HG02798 (cell line): Measurements from ENCODE around the gene PLXNB2.
"Not testable (repeated sequence)": the region's sequence is repeated elsewhere in the genome, so short reads cannot be mapped to it uniquely, and the experiment has no call there.

ENCODE experiments used
- ATAC-seq: cut with Tn5 transposase; IDR thresholded peaks from one replicate; pipeline ENCODE4 v1.9.1; 2021; ENCODE audit warnings: mild to moderate bottlenecking; ENCODE audit not compliant: unreplicated experiment, poor library complexity

PLXNB2 gene

DNA sequence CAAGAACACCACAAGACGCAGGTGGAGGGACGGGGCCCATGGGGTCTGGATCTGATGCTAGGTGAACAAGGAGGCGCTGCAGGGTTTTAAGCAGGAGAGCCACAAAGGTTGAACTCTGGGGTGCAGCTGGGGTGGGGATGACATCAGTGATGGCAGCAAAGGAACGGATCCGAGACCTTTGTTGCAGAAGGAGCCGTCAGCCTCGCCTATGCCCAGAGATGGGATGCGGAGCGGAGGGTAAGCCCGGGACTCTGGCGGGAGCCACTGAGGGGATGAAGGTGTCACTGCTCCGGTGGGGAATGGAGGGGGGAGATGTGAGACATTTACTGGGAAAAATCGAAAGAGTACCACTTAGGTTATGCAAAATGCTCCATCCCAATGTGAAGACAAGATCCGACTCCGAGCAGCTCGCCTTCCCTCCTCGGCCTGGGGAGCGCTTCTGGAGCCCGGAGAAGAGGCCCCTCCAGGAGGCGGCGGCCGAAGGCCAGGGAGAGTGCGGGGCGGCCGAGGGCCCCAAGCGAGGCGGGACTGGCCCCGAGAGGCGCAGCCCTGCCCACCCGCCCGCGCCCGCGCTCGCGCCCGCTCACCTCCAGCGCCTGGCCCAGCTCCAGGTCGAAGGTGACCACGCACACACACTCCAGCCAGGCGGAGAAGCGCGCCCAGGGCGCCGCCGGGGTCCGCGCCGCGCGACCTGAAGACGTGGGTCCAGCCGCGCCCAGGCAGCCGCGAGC lies 18.9 kb upstream of the PLXNB2 start:
- no peak for ATAC-seq

DNA sequence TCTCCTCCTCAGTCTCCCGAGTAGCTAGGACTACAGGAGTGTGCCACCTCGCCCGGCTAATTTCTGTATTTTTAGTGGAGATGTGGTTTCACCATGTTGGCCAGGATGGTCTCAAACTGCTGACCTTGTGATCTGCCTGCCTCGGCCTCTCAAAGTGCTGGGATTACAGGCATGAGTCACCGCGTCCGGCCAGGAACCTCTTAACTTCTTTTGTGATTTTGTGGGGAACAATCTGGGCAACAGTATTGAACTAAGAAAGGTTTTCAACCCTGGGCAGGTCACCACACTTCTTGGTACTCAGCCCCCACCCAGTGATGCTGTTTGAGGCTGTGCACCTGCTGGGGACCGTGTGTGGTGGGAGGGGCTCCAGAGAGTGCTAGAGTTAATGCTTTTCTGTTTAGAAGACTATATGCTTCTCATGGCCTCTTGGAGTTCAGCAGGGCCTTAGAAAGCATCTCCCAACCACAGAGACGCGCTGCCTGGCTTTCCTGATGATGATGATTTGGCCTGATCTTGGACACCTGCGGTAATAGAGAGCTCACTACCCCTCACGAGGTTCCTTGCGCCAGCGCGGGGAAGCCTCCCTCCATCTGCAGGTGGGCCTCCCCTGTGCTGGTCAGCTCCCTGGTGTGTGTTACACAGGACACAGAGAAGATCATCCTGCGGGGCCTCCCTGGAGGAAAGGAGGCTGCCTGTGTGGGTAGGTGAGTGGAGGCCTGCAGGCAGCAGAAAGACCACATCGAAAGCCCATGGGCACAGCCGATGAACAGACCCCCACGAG lies 18.2 kb upstream of the PLXNB2 start:
- no peak for ATAC-seq

DNA sequence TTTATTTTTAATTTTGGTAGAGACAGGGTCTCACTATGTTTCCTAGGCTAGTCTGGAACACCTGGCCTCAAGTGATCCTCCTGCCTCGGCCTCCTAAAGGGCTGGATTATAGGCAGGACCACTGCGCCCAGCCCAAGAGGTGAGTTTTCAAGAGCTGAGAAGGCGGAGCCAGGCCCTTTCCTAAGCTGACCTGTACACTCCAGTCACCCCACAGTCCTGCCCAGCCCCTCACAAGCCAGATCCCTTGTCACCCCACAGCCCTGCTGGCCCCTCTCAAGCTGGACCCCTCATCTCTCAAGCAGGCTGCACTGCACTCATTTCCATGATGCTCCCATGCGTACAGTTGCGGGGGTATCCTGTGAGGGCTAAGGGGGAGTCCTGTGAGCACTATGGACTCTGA lies 16.5 kb upstream of the PLXNB2 start:
- ATAC-seq: no peak

DNA sequence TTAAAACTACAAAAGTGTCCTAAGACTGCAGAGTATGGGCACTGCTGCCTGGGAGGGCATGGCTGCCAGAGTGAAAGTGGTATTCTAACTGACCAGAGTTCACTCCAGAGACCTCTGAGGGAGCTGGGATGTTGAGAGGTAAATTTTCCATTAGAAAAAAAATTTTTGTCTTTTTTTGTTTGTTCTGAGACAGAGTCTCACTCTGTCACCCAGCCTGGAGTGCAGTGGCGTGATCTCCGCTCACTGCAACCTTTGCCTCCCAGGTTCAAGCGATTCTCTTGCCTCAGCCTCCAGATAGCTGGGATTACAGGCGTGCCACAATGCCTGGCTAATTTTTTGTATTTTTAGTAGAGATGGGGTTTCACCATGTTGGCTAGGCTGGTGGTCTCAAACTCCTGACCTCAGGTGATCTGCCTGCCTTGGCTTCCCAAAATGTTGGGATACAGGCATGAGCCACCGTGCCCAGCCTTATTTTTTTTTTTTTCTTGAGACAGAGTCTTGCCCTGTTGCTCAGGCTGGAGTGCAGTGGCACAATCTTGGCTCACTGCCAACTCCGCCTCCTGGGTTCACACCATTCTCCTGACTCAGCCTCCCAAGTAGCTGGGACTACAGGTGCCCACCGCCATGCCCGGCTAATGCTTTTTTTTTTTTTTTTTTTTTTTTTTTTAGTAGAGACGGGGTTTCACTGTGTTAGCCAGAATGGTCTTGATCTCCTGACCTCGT lies 15.1 kb upstream of the PLXNB2 start:
- ATAC-seq: not testable (repeated sequence)

DNA sequence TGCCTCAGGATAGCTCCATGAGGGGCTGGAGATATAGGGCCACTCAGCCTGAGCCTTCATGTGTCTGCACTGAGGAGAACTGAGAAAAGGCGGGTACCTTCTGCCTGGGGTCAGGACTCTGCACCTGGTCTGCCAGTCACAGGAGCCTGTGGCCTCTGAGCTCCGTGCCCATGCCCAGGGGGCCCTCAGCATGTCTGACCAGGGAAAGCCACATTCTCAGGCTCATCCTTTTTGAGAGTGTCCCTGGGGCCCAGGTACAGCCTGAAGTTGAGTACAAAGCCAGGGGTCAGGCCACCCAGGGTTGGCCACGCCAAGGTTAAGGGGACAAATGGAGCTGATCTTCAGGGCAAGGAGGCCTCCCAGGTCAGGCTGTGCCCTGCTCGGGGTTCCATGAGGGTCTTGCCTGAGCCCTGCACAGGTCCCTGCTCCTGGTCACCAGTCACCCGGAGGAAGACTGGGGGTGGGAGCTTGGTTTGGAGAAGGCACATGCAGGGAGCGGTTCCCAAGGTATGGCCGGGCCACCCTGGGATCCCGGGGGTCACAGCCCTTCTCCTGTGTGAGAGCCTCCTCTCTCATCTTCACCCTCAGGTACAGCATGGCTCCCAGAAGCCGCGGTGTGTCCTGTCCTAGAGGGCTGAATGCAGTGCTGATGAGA lies 13.4 kb upstream of the PLXNB2 start:
- no peak for ATAC-seq

DNA sequence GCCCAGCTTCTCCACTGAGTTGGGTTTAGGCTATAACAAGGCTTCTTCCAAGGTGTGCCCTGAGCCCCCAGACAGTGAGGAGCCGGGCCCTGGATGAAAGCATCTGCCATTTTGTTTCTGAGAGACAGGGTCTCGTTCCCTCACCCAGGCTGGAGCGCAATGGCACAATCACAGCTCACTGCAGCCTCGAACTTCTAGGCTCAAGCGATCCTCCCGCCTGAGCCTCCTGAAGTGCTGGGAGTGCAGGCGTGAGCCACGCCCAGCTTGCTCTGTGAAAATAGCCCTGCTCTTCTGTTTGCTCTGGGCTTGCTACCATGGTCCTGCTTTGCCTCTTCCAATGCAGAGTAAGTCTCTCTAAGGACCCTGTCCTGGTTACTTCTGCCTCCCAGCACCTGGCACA lies 12.7 kb upstream of the PLXNB2 start:
- ATAC-seq: no peak

DNA sequence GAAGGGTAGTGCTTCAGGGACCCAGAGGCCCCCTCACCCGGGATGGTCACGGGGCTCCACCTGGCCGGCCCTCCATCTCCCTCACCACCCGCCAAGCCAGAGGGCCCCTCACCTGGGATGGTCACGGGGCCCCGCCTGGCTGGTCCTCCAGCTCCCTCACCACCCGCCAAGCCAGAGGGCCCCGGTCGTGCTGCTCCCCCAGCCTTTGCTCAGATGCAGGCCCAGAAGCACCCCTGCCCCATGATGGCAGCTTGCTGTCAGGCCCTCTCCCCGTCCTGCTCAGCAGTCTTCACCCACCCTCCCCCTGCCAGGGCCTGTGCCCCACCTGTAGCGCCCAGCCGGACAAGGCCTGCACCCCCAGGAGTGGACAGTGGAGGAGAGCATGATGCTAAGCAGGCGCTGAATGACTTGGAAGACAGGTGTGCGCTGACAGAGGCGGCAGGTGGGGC lies 12.1 kb upstream of the PLXNB2 start:
- ATAC-seq: no peak

DNA sequence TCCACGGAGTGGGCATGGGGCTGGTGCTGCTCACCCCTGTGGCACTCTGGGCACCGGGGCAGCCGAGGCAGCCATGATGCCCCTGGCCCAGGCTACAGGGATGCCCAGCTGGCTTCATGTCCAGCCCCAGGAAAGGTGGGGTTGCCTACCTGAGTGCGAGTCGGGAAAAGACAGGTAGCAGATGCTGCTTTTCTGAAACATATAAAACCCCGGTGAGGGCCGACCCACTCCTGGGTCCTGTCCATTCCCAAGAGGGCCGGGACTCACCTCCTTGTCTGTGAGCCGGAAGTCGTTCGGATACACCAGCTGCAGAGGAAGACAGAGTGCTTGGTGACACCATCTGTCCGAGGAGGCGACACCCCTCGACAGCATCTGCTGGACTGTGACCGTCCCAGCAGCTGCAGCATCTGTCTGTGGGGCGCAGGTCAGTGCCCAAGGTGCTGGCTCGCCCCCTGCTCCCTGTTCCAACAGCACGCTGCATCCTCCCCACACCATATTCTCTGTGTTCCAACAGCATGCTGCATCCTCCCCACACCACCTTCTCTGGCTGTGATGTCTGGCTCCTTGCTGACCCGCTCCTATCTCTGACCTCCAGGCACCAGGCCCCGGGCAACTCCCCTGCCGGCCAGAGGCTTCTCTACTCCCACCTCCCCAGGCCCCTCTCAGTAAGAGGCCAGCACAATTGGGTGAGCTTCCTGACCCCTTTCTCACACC lies 11.4 kb upstream of the PLXNB2 start:
- no peak for ATAC-seq

DNA sequence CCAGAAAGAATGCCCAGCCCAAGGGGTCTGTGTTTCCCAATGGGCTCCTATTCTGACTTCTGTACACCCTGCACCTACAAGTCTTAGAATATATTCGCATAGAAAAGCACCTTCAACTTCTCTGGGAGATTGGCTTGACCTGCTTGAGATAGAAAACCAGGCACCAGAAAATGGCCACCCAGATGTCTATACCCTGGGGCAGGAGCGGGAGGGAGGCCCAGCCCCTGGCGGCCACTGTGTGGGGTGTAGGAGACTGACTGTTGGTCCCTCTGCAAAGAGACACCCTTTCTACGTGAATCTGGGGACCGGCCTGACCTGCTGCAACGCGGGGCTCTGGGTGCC lies 10.9 kb upstream of the PLXNB2 start:
- no peak for ATAC-seq

DNA sequence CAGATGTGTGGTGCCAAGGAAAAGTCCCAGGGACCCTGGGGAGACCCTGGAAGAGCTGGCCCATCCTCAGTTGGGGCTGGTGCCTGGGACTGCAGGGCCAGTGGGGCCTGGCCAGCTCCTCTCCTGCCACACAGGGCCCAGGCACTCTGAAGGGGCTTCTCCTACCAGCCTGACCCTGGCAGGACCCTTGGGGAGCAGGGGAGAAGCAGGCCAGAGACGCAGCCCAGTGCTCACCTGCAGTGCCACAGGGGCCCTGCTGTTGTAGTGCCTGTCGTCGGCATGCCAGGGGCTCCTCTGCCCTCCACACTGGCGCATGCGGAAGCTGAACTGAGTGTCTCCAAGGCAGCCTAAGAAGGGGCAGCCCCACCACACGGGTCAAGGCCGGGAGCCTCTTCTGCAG lies 10.2 kb upstream of the PLXNB2 start:
- no peak for ATAC-seq

DNA sequence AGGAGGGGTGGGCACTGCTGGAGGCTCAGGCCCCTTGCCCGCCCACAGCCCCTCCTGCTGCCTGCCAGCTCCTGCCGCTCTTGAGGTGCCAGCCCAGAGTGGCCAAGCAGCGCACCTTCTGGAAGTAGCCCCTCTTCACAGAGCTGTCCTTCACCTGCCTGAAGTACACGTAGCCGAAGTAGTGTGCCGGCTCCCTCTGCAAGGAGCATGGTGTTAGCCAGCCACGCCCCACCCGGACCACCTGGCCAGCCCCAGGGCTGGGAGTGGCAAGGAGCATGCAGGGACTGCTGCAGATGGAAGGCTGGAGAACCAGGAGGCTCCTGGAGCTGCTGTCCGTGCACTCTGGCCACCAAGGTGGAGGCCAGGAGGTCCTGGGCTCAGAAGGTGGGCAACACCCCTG lies 9.7 kb upstream of the PLXNB2 start:
- ATAC-seq: no peak

DNA sequence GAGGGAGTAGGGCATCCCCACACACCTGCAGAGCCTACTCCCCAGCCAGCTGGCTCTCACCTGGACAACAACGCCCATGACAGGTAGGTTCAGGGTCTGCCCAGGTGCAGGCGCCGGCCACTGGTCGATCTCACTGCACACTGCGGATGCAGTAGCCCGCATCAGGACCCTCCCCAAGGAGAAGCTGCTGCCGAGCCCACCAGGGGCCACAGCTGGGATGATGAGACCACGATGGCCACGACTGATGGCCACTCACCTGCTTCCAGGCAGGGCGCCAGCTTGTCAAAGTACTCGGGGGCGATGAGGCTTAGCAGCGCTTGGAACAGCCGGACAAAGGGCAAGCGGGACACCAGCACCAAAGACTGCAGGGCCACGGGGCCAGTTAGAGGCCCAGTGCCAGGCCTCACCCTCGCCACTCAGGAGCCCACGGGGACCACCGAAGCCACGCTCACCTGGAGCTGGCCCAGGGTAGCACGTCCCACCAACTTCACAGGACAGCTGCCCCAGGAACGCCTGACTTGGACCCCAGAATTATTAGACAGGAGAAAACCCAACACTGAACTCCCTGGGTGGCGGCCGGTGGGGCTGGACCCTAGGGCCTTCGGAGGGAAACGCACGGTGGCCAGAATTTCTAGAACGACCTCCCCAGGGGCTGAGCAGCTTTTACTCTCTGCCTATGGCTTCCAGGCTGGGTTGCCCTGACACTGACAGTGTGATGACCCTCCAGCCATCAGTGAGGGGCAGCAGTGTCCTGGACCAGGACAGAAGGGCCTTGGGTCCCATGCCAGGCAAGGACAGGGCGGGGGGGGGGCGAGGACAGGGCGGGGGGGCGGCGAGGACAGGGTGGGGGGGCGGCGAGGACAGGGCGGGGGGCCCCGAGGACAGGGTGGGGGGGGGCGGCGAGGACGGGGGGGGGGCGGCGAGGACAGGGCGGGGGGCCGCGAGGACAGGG lies 8.9 kb upstream of the PLXNB2 start:
- no peak for ATAC-seq

DNA sequence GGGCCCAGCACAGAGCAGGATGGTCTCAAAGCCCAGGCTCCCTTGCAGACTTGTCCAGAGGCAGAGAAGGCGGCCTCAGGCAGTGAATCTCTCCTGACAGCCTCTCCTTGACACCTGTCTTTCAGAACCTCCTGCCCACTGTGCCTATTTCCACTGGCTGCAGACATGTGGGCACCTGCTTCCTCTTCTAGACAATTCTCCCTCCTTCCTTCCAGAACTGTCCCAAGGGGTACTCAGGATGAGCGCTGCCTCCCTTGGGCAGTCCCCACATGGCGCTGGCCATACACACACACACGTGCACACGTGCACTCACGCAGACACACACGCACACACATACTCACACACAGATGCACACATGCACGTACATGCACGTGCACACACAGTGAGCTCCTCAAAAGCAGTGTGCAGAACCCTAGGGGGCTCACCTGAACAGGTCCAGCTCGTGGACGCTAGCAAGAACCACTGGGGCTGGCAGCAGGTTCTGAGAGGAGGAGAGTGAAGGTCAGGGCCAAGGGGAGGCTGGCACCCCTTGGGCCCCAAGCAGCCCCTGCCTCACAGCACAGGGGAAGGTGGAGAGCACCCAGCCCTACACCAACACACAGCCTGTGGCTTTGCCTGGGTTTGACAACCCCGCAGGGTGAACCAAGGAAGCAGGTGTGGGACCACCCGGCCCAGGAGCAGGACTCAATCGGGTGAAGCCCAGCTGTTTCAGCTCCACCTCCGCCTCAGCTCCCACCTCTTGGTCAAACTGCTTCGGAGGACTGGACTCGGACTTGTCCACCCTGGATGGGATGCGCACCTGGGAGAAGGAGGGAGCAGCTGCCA lies 8.1 kb upstream of the PLXNB2 start:
- ATAC-seq: no peak

DNA sequence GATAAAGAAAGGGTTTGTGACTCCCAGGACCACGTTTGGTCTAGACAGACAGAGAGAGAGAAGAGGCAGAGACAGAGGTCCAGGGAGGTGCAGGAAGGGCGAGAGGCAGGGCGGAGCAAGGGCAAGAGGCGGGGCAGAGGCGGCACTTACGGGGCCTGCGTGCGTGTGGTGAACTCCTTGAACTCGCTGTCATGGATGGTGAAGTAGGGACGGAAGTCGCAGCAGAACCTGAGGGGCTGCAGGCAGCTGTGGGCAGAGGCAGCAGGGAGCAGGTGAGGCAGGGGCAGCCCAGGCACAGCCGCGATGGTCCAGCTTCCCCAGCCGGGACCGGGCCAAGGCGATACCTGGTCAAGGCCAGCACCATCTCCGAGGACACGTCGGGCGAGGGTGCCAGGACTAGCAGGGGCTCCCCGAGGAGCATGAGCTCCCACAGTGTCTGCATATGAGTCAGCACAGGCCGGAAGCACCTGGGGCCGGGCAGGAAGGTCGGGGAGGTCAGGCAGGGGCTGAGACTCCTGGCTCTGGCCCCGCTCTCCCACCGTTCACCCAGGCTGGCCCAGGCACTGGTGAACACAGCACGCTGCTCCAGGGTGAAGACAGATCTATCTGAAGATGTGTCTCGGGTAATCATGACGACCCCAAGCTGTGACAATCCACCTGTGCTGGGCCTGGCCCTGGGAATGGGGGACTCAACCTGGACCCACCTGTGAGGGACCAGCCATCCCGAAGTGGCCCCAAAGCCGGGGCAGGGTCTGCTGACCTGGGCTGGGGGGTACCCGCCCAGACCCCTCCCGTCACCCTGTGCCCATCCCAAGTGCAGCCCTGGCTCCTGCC lies 7.2 kb upstream of the PLXNB2 start:
- peak; percentile 74 for ATAC-seq

DNA sequence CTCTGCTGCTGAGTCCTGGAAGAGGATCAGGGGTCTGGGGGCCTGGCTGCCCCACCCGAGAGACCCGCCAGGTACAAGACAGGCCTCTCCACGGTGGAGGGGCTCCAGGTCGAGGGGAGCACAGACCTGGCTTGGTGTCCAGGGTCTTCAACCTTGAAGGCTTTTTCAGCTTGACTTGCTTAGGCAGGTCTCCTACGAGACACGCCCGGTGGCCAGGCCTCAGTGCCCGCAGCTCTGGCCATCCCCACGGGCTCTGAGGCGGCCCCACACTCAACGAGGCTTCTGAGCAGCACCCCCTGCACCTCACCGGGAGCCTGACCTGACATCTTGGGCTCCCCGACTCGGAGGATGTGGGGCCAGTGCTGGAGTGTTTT lies 6.6 kb upstream of the PLXNB2 start:
- ATAC-seq: no peak

DNA sequence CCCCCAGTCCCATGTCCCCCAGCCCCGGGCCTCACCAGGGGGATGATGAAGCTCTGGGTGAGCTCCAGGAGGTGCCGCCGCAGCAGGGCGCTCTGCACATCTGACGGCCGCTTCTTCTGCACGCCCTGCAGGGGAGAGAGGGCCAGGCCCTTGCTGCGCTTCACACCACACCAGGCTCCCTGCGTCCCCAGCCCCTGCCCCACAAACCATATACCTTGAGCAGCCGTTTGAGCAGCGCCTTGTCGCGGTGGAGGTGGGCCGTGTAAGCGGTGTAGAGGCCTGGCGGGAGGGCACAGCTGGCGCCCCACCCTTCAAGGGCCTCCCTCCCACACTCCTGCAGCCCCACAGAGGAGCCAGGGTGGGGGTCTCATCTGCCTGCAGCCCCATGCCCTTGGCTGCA lies 6.2 kb upstream of the PLXNB2 start:
- no peak for ATAC-seq

DNA sequence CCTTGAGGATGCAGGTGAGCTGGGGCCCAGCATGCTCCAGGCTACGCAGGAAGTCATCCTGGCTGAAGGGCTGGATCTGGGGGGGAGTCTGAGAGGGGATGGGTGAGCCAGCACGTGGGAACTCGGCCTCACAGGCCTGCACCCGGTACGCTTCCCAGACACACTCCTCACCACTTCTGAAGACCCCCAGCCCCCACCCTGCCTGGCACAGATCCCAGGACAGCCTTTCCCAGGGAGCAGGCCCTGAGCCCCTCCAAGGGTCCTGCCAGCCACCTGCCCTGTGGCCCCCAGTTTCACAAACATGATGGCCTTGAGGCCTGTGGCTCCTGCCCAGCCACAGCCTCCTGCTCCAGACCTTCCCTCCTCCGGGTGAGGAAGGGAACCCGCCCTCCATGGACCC lies 5.6 kb upstream of the PLXNB2 start:
- no peak for ATAC-seq

DNA sequence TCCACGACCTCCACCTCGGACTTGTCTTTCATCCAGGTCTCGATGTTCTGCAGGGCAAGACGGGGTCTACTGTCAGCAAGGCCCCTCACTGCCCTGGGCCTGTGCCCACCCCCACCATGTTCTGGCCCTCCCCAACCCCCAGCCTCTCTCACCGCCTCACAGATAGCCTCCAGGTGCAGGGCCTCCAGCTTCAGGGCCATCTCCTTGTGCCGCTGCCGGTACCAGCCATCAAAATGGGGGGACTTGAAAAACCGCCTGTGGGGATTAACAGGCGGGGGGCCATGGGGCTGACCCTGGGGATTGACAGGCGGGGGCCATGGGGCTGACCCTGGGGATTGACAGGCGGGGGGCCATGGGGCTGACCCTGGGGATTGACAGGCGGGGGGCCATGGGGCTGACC lies 4.9 kb upstream of the PLXNB2 start:
- ATAC-seq: no peak
